Inflammatory macrophage treated with lipopolysaccharide for 4 hours (primary cell): ENCODE results near the gene FBN3.

Source experiments
- DNase-seq: peaks from one replicate; pipeline ENCODE4 v3.0.0-alpha.2; 2020

The FBN3 gene

GRCh38 chr19:8148410-8149260 is 757 bp downstream of the FBN3 start:
- no peak for DNase-seq

GRCh38 chr19:8148088-8148409 is 1.3 kb downstream of the FBN3 start:
- no peak for DNase-seq

- DNase-seq, result no peak
Observed at GRCh38 chr19:8147582-8147978, 1.8 kb downstream of the FBN3 start.

- DNase-seq, result no peak
Observed at GRCh38 chr19:8146877-8147581, 2.4 kb downstream of the FBN3 start.

- no peak for DNase-seq
Observed at GRCh38 chr19:8144273-8144995, 5.0 kb downstream of the FBN3 start.

GRCh38 chr19:8143041-8143440 is 6.4 kb downstream of the FBN3 start:
- no peak for DNase-seq

GRCh38 chr19:8142513-8142900 is 6.9 kb downstream of the FBN3 start:
- DNase-seq, result no peak

- no peak for DNase-seq
Observed at GRCh38 chr19:8141726-8142512, 7.5 kb downstream of the FBN3 start.

GRCh38 chr19:8138201-8138600 is 11.2 kb downstream of the FBN3 start:
- DNase-seq, result no peak

GRCh38 chr19:8137425-8137824 is 12.0 kb downstream of the FBN3 start:
- DNase-seq, result no peak

GRCh38 chr19:8135946-8136618 is 13.3 kb downstream of the FBN3 start:
- DNase-seq, result no peak

GRCh38 chr19:8132858-8133458 is 16.4 kb downstream of the FBN3 start:
- DNase-seq, result no peak

- no peak for DNase-seq
Observed at GRCh38 chr19:8131517-8131916, 17.9 kb downstream of the FBN3 start.

- DNase-seq, result no peak
Observed at GRCh38 chr19:8129061-8129618, 20.3 kb downstream of the FBN3 start.

GRCh38 chr19:8128551-8128950 is 20.8 kb downstream of the FBN3 start:
- DNase-seq, result no peak

GRCh38 chr19:8127311-8127710 is 22.1 kb downstream of the FBN3 start:
- DNase-seq, result no peak

GRCh38 chr19:8126511-8126910 is 22.9 kb downstream of the FBN3 start:
- no peak for DNase-seq

GRCh38 chr19:8126008-8126407 is 23.4 kb downstream of the FBN3 start:
- no peak for DNase-seq

- no peak for DNase-seq
Observed at GRCh38 chr19:8123683-8124082, 25.7 kb downstream of the FBN3 start.

GRCh38 chr19:8120636-8121480 is 28.5 kb downstream of the FBN3 start:
- no peak for DNase-seq

GRCh38 chr19:8117991-8118390 is 31.4 kb downstream of the FBN3 start:
- no peak for DNase-seq
